MM.1S (cell line): Measurements from ENCODE around the gene DBN1.

Experiments
- CTCF ChIP-seq: fragments of 300-600 bp; sonication (generic); IDR thresholded peaks from 2 replicates; pipeline ENCODE4 v1.5.1; 2016; ENCODE audit warnings: antibody characterized with exemption, low read length, mixed read lengths
- EZH2phosphoT487 ChIP-seq: fragments of 300-600 bp; sonication (generic); IDR thresholded peaks from 2 replicates; pipeline ENCODE4 v1.6.1; 2018; ENCODE audit warnings: antibody characterized with exemption, low read length

- TF ChIP-seq CTCF = no peak
- TF ChIP-seq EZH2phosphoT487 = no peak
Observed at GRCh38 chr5:177425196-177425800, 48.1 kb downstream of the DBN1 start.
